ENCODE measurements around the gene EFHC1.

The EFHC1 gene

DNA sequence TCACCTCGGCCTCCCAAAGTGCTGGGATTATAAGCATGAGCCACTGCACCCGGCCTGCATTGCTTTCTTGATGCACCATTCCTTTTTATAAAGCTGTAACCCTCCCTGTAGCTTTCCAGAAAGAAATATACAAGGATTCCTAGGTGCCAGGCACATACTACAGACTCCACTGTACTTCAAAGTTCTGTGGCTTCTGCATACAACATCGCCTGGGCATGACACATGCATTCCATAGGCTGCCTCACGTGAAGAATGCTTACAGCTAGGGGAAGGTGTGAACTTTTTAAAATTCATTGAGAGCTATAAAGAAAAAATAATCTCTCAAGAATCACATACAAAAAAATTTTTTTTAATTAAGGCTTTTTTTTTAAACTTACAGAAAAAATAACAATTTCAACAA is 106.5 kb downstream of the EFHC1 start:
- TF ChIP-seq, protein P1, sequence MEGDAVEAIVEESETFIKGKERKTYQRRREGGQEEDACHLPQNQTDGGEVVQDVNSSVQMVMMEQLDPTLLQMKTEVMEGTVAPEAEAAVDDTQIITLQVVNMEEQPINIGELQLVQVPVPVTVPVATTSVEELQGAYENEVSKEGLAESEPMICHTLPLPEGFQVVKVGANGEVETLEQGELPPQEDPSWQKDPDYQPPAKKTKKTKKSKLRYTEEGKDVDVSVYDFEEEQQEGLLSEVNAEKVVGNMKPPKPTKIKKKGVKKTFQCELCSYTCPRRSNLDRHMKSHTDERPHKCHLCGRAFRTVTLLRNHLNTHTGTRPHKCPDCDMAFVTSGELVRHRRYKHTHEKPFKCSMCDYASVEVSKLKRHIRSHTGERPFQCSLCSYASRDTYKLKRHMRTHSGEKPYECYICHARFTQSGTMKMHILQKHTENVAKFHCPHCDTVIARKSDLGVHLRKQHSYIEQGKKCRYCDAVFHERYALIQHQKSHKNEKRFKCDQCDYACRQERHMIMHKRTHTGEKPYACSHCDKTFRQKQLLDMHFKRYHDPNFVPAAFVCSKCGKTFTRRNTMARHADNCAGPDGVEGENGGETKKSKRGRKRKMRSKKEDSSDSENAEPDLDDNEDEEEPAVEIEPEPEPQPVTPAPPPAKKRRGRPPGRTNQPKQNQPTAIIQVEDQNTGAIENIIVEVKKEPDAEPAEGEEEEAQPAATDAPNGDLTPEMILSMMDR (conservative IDR thresholded peaks at IDR 0.05; ENCODE audit: control insufficient read depth, insufficient read depth, low read depth, low read length), result no peak
- DNase-seq (ENCODE audit: low read depth), result no peak
- no peak overlapping the region for H3K4me3 ChIP-seq (ENCODE audit: control insufficient read depth, low read depth, low read length)

DNA sequence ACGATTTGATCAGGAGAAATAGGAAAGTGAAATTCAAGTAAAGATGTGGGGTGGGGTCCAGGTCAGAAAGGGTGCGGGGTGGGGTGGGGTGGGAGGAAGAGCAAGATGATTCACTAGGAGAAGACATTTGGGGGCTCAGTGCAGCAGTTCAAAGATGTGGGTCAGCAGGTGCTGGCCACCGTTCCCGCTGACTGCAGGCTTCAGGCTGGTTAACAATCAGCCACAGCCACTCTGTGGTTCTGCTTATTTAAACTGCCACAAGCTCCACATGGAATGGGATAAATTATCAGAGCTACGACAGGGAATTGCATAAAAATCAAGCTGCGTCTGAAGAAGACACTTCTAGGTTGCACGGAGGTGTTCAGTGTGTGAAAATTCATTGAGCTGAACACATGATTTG is 107.3 kb downstream of the EFHC1 start:
- no peak for DNase-seq (ENCODE audit: low read depth)
- TF ChIP-seq, protein P1 (conservative IDR thresholded peaks at IDR 0.05; ENCODE audit: control insufficient read depth, insufficient read depth, low read depth, low read length), result no peak
- H3K4me3 ChIP-seq (ENCODE audit: control insufficient read depth, low read depth, low read length), result no peak overlapping the region

DNA sequence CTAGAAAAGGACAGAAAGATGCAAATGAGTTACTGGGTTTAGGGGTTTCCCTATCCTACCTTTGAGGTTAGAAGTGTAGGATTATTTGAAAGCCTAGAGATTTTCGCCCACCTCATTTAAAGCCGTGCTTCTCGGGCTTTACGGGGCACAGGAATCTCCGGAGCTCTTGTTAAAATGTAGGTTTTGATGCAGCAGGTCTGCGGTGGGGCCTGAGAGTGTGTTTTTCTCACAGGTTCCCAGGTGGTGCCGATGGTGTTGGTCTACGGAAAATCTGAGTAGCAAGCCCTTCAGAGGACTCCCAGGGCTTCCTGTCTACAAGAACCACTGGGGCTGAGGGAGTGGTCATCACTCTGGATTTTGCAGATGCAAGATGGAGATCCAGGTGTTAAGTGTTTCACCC is 109.2 kb downstream of the EFHC1 start:
- TF ChIP-seq, protein P1 (conservative IDR thresholded peaks at IDR 0.05; ENCODE audit: control insufficient read depth, insufficient read depth, low read depth, low read length), result no peak
- H3K4me3 ChIP-seq (ENCODE audit: control insufficient read depth, low read depth, low read length), result no peak overlapping the region
- DNase-seq (ENCODE audit: low read depth), result no peak

DNA sequence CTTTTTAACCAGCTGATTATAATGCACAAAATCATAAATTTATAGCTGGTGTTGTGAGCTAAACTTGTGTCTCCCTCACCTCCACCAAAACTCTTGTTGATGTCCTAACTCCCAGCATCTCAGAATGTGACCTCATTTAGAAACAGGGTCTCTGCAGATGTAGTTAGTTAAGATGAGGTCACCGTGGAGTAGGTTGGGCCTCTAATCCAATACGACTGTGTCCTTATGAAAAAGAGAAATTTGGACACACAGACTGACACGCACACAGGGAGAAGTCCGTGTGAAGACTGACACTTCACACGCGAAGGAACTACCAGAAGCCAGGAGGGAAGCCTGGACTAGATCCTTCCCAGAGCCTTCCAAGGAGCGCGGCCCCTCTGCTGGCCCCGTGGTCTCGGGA is 110.2 kb downstream of the EFHC1 start:
- TF ChIP-seq, protein P1 (conservative IDR thresholded peaks at IDR 0.05; ENCODE audit: control insufficient read depth, insufficient read depth, low read depth, low read length), result no peak
- no peak for DNase-seq (ENCODE audit: low read depth)
- H3K4me3 ChIP-seq (ENCODE audit: control insufficient read depth, low read depth, low read length), result no peak overlapping the region

- DNase-seq (ENCODE audit: low read depth), result no peak
- TF ChIP-seq, protein P1 (conservative IDR thresholded peaks at IDR 0.05; ENCODE audit: control insufficient read depth, insufficient read depth, low read depth, low read length), result no peak
- H3K4me3 ChIP-seq (ENCODE audit: control insufficient read depth, low read depth, low read length), result no peak overlapping the region
Observed at GRCh38 chr6:52531396-52531795, 111.3 kb downstream of the EFHC1 start.

DNA sequence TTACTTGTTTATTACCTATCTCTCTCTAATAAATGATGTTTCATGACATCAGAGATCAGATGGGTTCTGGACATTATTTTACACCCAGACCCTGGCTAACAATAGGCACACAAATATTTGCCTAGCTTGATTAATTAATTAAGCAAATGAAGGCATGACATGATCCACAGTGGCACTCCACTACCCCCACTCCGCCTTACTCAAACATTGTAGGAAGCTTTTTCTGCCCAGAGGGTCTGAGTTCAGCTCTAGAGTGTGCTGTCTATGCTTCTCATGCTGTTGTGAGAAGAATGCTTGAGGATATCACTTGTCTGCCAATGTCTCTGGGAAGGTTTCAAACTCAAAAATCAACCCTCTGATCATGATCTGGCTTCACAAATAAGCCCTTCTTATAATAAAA is 111.7 kb downstream of the EFHC1 start:
- TF ChIP-seq, protein P1 (conservative IDR thresholded peaks at IDR 0.05; ENCODE audit: control insufficient read depth, insufficient read depth, low read depth, low read length), result no peak
- no peak overlapping the region for H3K4me3 ChIP-seq (ENCODE audit: control insufficient read depth, low read depth, low read length)
- DNase-seq (ENCODE audit: low read depth), result no peak

GRCh38 chr6:52532457-52532856 is 112.3 kb downstream of the EFHC1 start:
- DNase-seq (ENCODE audit: low read depth), result no peak
- no peak overlapping the region for H3K4me3 ChIP-seq (ENCODE audit: control insufficient read depth, low read depth, low read length)
- TF ChIP-seq, protein P1 (conservative IDR thresholded peaks at IDR 0.05; ENCODE audit: control insufficient read depth, insufficient read depth, low read depth, low read length), result no peak
